DND-41 (cell line): ENCODE results near the gene ACSS1.

Source experiments
- ATAC-seq: fragments of 200-7000 bp; cut with Tn5 transposase; 3 replicates; pipeline ENCODE4 v1.9.1; 2021; ENCODE audit warnings: low read depth; ENCODE audit not compliant: insufficient read depth
- DNase-seq: peaks from one replicate; pipeline ENCODE4 v3.0.0-alpha.2; 2020
- H2AFZ ChIP-seq: 2 replicates; pipeline ENCODE4 v1.6.0; 2012; ENCODE audit warnings: low read depth, low read length
- H3K27ac ChIP-seq: 2 replicates; pipeline ENCODE4 v1.5.1; 2012; ENCODE audit warnings: low read length, inconsistent platforms
- H3K27me3 ChIP-seq: fragments of 200-600 bp; sonication (generic); 2 replicates; pipeline ENCODE4 v1.6.0; 2012; ENCODE audit warnings: low read length, mild to moderate bottlenecking, inconsistent platforms; ENCODE audit not compliant: insufficient read depth, poor library complexity
- H3K36me3 ChIP-seq: 2 replicates; pipeline ENCODE4 v1.5.1; 2012; ENCODE audit warnings: low read length, inconsistent platforms; ENCODE audit not compliant: insufficient read depth
- H3K4me1 ChIP-seq: 2 replicates; pipeline ENCODE4 v1.5.1; 2012; ENCODE audit warnings: mild to moderate bottlenecking, low read length; ENCODE audit not compliant: insufficient read depth
- H3K4me2 ChIP-seq: 2 replicates; pipeline ENCODE4 v1.6.0; 2012; ENCODE audit warnings: mild to moderate bottlenecking, moderate library complexity, low read length, inconsistent platforms; ENCODE audit not compliant: insufficient read depth
- H3K4me3 ChIP-seq, 2 experiments: fragments of 200-600 bp in 1 of 2; shearing (Covaris generic) in 1 of 2; 2 replicates each; pipeline ENCODE4 v1.5.1; 2012 to 2016; ENCODE audit warnings: inconsistent platforms in 2 of 2, low read length in 2 of 2, mild to moderate bottlenecking in 2 of 2, low read depth in 1 of 2, moderate library complexity in 1 of 2
- H3K79me2 ChIP-seq: 2 replicates; pipeline ENCODE4 v1.6.0; 2012; ENCODE audit warnings: low read length, inconsistent platforms; ENCODE audit not compliant: insufficient read depth
- H3K9ac ChIP-seq: 2 replicates; pipeline ENCODE4 v1.6.0; 2012; ENCODE audit warnings: low read depth, mild to moderate bottlenecking, inconsistent platforms, low read length, moderate library complexity
- H3K9me3 ChIP-seq: 2 replicates; pipeline ENCODE4 v1.5.1; 2012; ENCODE audit warnings: low read length, moderate library complexity, mild to moderate bottlenecking, inconsistent platforms; ENCODE audit not compliant: insufficient read depth, severe bottlenecking
- H4K20me1 ChIP-seq: 2 replicates; pipeline ENCODE4 v1.6.0; 2012; ENCODE audit warnings: low read length; ENCODE audit not compliant: insufficient read depth
- CTCF ChIP-seq: IDR thresholded peaks from 2 replicates; pipeline ENCODE4 v1.5.1; 2012; ENCODE audit warnings: borderline replicate concordance, low read length, moderate library complexity, mild to moderate bottlenecking; ENCODE audit not compliant: poor library complexity, severe bottlenecking; ENCODE audit errors: extremely low read depth
- EZH2 ChIP-seq: IDR thresholded peaks from 3 replicates; pipeline ENCODE4 v1.6.1; 2012; ENCODE audit warnings: borderline replicate concordance, low read depth, mild to moderate bottlenecking, moderate library complexity, low read length, inconsistent platforms; ENCODE audit not compliant: severe bottlenecking

ACSS1 gene

GRCh38 chr20:25024171-25024570, 33.8 kb downstream of the ACSS1 start:
- TF ChIP-seq EZH2 (no peak), CTCF (no peak)
- no peak for ATAC-seq

DNA sequence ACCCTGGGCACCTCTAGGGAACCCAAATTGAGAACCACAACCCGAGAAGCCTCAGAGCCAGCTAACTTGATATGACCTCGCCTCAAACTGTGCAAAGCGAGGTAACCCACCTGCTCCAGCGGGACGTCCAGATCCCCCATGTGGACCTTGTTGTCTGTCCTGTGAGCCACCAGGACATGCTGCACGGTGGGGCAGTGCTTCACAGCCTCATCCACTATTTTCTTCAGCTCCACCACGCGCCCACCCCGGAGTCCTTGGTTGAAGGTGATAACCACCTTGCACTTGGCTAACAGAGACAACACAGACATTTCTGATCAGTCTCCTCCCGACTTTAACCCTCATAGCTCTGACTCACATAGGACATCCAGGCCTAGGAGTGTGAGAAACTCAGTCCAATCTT, 34.6 kb downstream of the ACSS1 start:
- H3K27ac ChIP-seq, result no peak overlapping the region
- H4K20me1 ChIP-seq, result peaks cover 29% of the 10 kb centered on the region
- no peak overlapping the region for H3K4me2 ChIP-seq
- ATAC-seq (no peak), DNase-seq (no peak)
- no peak overlapping the region for H2AFZ ChIP-seq
- no peaks in the 10 kb centered on the region for H3K9me3 ChIP-seq
- no peaks in the 10 kb centered on the region for H3K4me1 ChIP-seq
- H3K9ac ChIP-seq, result no peak overlapping the region
- H3K4me3 ChIP-seq, result no peak overlapping the region
- peaks cover 35% of the 10 kb centered on the region for H3K79me2 ChIP-seq
- H3K36me3 ChIP-seq, result peaks cover 81% of the 10 kb centered on the region
- no peak for TF ChIP-seq EZH2
- TF ChIP-seq CTCF, result no peak
- H3K27me3 ChIP-seq, result no peaks in the 10 kb centered on the region

More at GRCh38 chr20:25024171-25024570, 33.8 kb downstream of the ACSS1 start:
- H3K79me2 ChIP-seq, result peaks cover 35% of the 10 kb centered on the region
- no peaks in the 10 kb centered on the region for H3K4me1 ChIP-seq
- H3K9ac ChIP-seq, result no peak overlapping the region
- H3K27ac ChIP-seq, result no peak overlapping the region
- peaks cover 78% of the 10 kb centered on the region for H3K36me3 ChIP-seq
- H3K9me3 ChIP-seq, result no peaks in the 10 kb centered on the region
- peaks cover 29% of the 10 kb centered on the region for H4K20me1 ChIP-seq
- H3K4me3 ChIP-seq, result no peak overlapping the region
- no peak for DNase-seq
- H3K4me2 ChIP-seq, result no peak overlapping the region
- H2AFZ ChIP-seq, result no peak overlapping the region
- H3K27me3 ChIP-seq, result no peaks in the 10 kb centered on the region

GRCh38 chr20:25022680-25023079, 35.3 kb downstream of the ACSS1 start:
- no peak overlapping the region for H3K4me2 ChIP-seq

More at GRCh38 chr20:25022680-25023079, 35.3 kb downstream of the ACSS1 start:
- TF ChIP-seq CTCF (no peak), EZH2 (no peak)
- Histone ChIP-seq H3K27ac (no peak overlapping the region), H3K36me3 (peaks cover 85% of the 10 kb centered on the region), H3K9me3 (no peaks in the 10 kb centered on the region), H3K27me3 (no peaks in the 10 kb centered on the region), H4K20me1 (peaks cover 29% of the 10 kb centered on the region), H3K79me2 (peaks cover 35% of the 10 kb centered on the region), H2AFZ (no peak overlapping the region), H3K9ac (no peak overlapping the region), H3K4me1 (no peaks in the 10 kb centered on the region), H3K4me3 (no peak overlapping the region)
- ATAC-seq (no peak), DNase-seq (no peak)
